HL-60 (cell line): ENCODE measurements around the gene SERPINB1.

ENCODE experiments used
- CTCF ChIP-seq: IDR thresholded peaks from one replicate; pipeline ENCODE4 v1.5.1; 2011; ENCODE audit warnings: low read length, control low read depth, inconsistent platforms; ENCODE audit not compliant: insufficient read depth
- GABPA ChIP-seq: IDR thresholded peaks from 2 replicates; pipeline ENCODE4 v1.6.1; 2012; ENCODE audit warnings: low read depth
- POLR2AphosphoS5 ChIP-seq: IDR thresholded peaks from 2 replicates; pipeline ENCODE4 v1.6.1; 2012; ENCODE audit warnings: low read depth
- REST ChIP-seq: IDR thresholded peaks from 2 replicates; pipeline ENCODE4 v1.6.1; 2012; ENCODE audit warnings: low read depth; ENCODE audit not compliant: insufficient replicate concordance
- SPI1 ChIP-seq: IDR thresholded peaks from 2 replicates; pipeline ENCODE4 v1.6.1; 2012; ENCODE audit warnings: low read depth, mild to moderate bottlenecking, borderline replicate concordance

- TF ChIP-seq CTCF (no peak), GABPA (no peak), REST (no peak), SPI1 (no peak), POLR2AphosphoS5 (no peak)
Measured at GRCh38 chr6:2827142-2827541, 14.5 kb downstream of the SERPINB1 start.
